NCI-H226 (cell line): Measurements from ENCODE around the gene CRHR1.

Experiments
- DNase-seq: peaks from one replicate; pipeline ENCODE4 v3.0.0-alpha.2; 2015

CRHR1 gene

DNA sequence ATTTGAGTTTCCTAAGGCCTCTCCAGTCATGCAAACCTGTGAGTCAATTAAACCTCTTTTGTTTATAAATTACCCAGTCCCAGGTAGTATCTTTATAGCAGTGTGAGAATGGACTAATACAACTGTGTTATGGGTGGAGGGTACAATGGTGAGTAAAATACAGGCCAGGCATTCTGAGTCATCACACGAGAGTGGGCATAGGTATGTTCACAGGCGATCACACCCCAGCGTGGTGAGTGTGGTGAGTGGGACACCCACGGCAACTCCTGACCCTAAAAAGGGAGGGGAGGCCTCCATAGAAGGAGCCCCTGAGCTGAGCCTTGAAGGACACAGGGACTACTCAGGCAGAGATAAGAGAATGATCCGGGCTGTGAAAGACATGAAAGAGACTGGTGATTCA, 87.6 kb downstream of the CRHR1 start:
- DNase-seq, result no peak

DNA sequence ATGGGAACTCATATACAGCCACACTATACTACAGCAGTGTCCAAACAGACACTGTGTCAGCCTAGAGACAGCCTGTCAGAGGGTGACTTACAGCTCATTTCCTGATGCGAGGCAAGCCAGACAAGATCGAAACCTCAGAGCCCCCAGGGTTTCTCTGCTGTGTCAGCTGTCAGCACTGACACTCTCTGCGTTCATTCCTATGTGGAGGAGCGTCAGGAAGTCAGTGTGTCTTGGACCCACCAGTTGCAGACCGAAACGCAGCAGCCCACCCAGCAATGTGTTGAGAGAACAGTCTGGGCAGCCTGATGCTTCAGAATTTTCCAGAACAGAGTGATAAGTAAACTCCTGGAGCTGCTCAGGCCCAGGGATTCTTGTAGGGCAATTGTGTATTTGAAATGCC, 89.6 kb downstream of the CRHR1 start:
- no peak for DNase-seq

GRCh38 chr17:45874151-45874550, 90.0 kb downstream of the CRHR1 start:
- DNase-seq, result no peak

- DNase-seq, result no peak
These were observed 92.4 kb downstream of the CRHR1 start for GRCh38 chr17:45876539-45876938.

- no peak for DNase-seq
These were observed 93.3 kb downstream of the CRHR1 start for GRCh38 chr17:45877467-45877866.

- no peak for DNase-seq
These were observed 98.9 kb downstream of the CRHR1 start for GRCh38 chr17:45883063-45883462.
